Lower leg skin (tissue), 3 donors: Measurements from ENCODE around the gene DPM1.

Experiments used
- POLR2A ChIP-seq, 2 donors: fragments of 450-650 bp; IDR thresholded peaks; one replicate each; pipeline ENCODE4 v1.6.1; 2016 to 2017; ENCODE audit warnings: antibody characterized with exemption in 2 of 2, mild to moderate bottlenecking in 1 of 2, moderate library complexity in 1 of 2
- TF ChIP-seq, protein P1 (sequence below), 3 donors: fragments of 450-650 bp; IDR thresholded peaks; one replicate each; pipeline ENCODE4 v1.5.1; 2016; ENCODE audit warnings: antibody characterized with exemption in 3 of 3, mild to moderate bottlenecking in 3 of 3, moderate library complexity in 2 of 3

- TF ChIP-seq, protein P1, sequence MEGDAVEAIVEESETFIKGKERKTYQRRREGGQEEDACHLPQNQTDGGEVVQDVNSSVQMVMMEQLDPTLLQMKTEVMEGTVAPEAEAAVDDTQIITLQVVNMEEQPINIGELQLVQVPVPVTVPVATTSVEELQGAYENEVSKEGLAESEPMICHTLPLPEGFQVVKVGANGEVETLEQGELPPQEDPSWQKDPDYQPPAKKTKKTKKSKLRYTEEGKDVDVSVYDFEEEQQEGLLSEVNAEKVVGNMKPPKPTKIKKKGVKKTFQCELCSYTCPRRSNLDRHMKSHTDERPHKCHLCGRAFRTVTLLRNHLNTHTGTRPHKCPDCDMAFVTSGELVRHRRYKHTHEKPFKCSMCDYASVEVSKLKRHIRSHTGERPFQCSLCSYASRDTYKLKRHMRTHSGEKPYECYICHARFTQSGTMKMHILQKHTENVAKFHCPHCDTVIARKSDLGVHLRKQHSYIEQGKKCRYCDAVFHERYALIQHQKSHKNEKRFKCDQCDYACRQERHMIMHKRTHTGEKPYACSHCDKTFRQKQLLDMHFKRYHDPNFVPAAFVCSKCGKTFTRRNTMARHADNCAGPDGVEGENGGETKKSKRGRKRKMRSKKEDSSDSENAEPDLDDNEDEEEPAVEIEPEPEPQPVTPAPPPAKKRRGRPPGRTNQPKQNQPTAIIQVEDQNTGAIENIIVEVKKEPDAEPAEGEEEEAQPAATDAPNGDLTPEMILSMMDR (IDR thresholded peaks at IDR 0.05) = no peak
- no peak for TF ChIP-seq POLR2A (IDR thresholded peaks at IDR 0.05)
Observed at GRCh38 chr20:50958615-50959542, 547 bp upstream of the DPM1 start, which contains the start of gene MOCS3.
